Prostate gland (tissue), 2 donors: ENCODE data around the gene FRMD4A. TPM values are rescaled to one million over a fixed set of nuclear protein-coding genes. Genes with fewer than 3 reads are reported as not detected.

Source experiments
- DNase-seq: peaks from one replicate; pipeline ENCODE4 v3.0.0-alpha.2; 2019; ENCODE audit warnings: low spot score
- H3K27ac ChIP-seq, 2 donors: fragments of 200-600 bp; sonication (generic); 2 replicates each; pipeline ENCODE4 v1.5.1; 2017 to 2019
- H3K27me3 ChIP-seq: fragments of 200-600 bp; sonication (generic); replicated peaks from 2 replicates; pipeline ENCODE4 v1.5.1; 2019; ENCODE audit not compliant: insufficient read depth
- H3K36me3 ChIP-seq, 2 donors: fragments of 200-600 bp; sonication (generic); 1 replicate in 1 of 2; 2 replicates in 1 of 2; pipeline versions ENCODE4 v1.5.1 to v1.8.1; 2017 to 2019
- H3K4me1 ChIP-seq: fragments of 200-600 bp; sonication (generic); replicated peaks from 2 replicates; pipeline ENCODE4 v1.5.1; 2019
- H3K4me3 ChIP-seq, 2 donors: fragments of 200-600 bp; sonication (generic); 2 replicates each; pipeline ENCODE4 v1.5.1; 2017 to 2019
- H3K9me3 ChIP-seq: fragments of 200-600 bp; sonication (generic); 2 replicates; pipeline ENCODE4 v1.5.1; 2017
- POLR2A ChIP-seq: fragments of 450-650 bp; IDR thresholded peaks from one replicate; pipeline ENCODE4 v1.6.1; 2016; ENCODE audit warnings: antibody characterized with exemption, mild to moderate bottlenecking
- POLR2AphosphoS5 ChIP-seq: sonication (generic); formaldehyde crosslinking; IDR thresholded peaks from one replicate; pipeline ENCODE4 v1.6.1; 2017; ENCODE audit warnings: antibody characterized with exemption
- WGBS: methylation state at CpG from one replicate; pipeline ENCODE4 v1.1.5; 2018; 5-methylcytosine and 5-hydroxymethylcytosine counted together
- intact Hi-C: fragments of 100-400 bp; cut with DNase I; formaldehyde crosslinking; loops from one replicate; pipeline ENCODE4 v1.14.2; 2022
- total RNA-seq, 2 donors: library from RNA; depleted of rRNA; stranded (reverse); fragments of >200 nt; gene quantifications; one replicate each; pipeline ENCODE4 v1.1.0, GENCODE V29; 2016
- TF ChIP-seq, protein P1 (sequence below), 4 experiments: fragments of 200-600 bp in 2 of 4; fragments of 450-650 bp in 2 of 4; sonication (generic) in 2 of 4; IDR thresholded peaks; 1 replicate in 3 of 4; 2 replicates in 1 of 4; pipeline ENCODE4 v1.5.1; 2016 to 2019; ENCODE audit warnings: antibody characterized with exemption in 4 of 4, mild to moderate bottlenecking in 2 of 4, moderate library complexity in 2 of 4

The FRMD4A gene
- total RNA-seq, 2 donors from 2014 or later, result 38.0 to 53.2 TPM

DNA sequence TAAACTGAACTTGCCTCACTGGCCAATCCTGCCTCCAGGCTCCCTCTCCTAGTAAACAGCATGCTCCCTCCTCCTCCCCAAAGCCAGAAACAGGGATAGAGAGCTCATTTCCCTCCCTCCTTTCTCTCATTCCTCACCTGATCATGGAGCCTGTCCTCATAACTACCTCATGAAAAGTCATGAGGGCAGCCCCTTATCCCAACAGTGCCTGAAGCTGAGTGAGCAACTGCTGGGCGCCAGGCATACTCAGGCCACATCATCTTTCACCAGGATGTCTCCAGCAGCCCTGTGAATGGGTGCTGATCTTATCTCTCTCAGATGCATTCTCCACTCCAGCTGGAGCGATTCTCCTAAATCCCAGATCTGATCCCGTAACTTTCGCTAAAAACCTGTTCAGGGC lies 436.8 kb downstream of the FRMD4A start:
- Histone ChIP-seq H3K36me3 (no peaks in the 10 kb centered on the region), H3K27me3 (no peaks in the 10 kb centered on the region), H3K27ac (no peak overlapping the region), H3K9me3 (no peaks in the 10 kb centered on the region), H3K4me3 (no peak overlapping the region), H3K4me1 (no peaks in the 10 kb centered on the region)
- no peak for DNase-seq
- intact Hi-C loops, result loop anchor here (5.0 kb wide), 3 partner anchors 57 to 102 kb away; no protein-coding TSS in a partner anchor
- WGBS, result 82% methylated on average over 4 of the region's 4 CpGs
- TF ChIP-seq POLR2AphosphoS5 (no peak), POLR2A (no peak)
- TF ChIP-seq, protein P1, sequence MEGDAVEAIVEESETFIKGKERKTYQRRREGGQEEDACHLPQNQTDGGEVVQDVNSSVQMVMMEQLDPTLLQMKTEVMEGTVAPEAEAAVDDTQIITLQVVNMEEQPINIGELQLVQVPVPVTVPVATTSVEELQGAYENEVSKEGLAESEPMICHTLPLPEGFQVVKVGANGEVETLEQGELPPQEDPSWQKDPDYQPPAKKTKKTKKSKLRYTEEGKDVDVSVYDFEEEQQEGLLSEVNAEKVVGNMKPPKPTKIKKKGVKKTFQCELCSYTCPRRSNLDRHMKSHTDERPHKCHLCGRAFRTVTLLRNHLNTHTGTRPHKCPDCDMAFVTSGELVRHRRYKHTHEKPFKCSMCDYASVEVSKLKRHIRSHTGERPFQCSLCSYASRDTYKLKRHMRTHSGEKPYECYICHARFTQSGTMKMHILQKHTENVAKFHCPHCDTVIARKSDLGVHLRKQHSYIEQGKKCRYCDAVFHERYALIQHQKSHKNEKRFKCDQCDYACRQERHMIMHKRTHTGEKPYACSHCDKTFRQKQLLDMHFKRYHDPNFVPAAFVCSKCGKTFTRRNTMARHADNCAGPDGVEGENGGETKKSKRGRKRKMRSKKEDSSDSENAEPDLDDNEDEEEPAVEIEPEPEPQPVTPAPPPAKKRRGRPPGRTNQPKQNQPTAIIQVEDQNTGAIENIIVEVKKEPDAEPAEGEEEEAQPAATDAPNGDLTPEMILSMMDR (IDR thresholded peaks at IDR 0.05), result no peak

DNA sequence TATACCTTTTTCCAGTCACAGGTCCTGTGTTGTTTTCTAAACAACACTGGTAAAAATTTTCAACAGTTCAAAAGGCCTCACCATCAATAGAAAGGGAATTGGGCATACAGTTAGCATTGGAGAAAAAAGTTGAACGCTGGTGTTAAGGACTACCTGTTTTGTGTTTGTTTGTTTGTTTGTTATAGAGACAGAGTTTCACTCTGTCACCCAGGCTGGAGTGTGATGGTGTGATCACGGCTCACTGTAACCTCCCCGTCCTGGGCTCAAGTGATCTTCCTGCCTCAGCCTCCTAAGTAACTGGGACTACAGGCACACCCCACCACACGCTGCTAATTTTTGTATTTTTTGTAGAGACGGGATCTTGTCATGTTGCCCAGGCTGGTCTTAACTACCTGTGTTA lies 437.9 kb downstream of the FRMD4A start:
- WGBS, result 95% methylated on average over 5 of the region's 5 CpGs
- Histone ChIP-seq H3K27me3 (no peaks in the 10 kb centered on the region), H3K4me1 (no peaks in the 10 kb centered on the region), H3K36me3 (no peaks in the 10 kb centered on the region), H3K27ac (no peak overlapping the region), H3K4me3 (no peak overlapping the region), H3K9me3 (no peaks in the 10 kb centered on the region)
- no peak for DNase-seq
- intact Hi-C loops, result loop anchor here (5.0 kb wide), 3 partner anchors 56 to 101 kb away; no protein-coding TSS in a partner anchor
- TF ChIP-seq POLR2AphosphoS5 (no peak), POLR2A (no peak)
- TF ChIP-seq, protein P1 (IDR thresholded peaks at IDR 0.05), result no peak

DNA sequence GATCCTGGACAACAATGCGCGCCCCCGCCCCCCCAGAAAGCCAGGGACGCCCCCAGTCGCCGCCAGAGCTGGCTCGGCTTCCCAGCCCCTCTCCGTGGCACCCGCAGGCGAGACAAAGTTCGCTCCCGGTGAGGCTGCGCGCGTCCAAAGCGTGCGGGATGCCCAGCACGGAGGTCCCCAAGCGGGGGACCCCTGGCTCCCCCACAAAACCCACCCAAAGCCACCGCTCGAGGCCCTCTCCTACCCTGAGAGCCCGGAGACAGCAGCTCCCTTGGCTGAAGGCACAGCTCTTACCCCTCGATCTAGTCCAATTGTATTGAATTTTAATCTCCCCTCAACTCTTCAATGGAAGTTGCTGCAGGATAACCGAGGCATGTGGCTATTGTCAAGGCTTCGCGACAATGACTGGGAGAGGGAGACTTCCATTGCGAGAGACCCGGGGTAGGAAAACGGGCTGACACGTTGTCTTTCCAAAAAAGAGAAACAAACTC lies 438.7 kb downstream of the FRMD4A start:
- Histone ChIP-seq H3K36me3 (no peaks in the 10 kb centered on the region), H3K4me1 (no peaks in the 10 kb centered on the region), H3K27me3 (no peaks in the 10 kb centered on the region), H3K4me3 (peak overlapping the region; percentile 40 to 42), H3K27ac (peak overlapping the region; percentile 35 to 61), H3K9me3 (no peaks in the 10 kb centered on the region)
- DNase-seq, result no peak
- intact Hi-C loops, result loop anchor here (5.0 kb wide), 3 partner anchors 55 to 100 kb away; no protein-coding TSS in a partner anchor
- TF ChIP-seq POLR2A (no peak), POLR2AphosphoS5 (no peak)
- TF ChIP-seq, protein P1 (IDR thresholded peaks at IDR 0.05), result no peak
- 7% methylated on average over 17 of the region's 30 CpGs for WGBS

DNA sequence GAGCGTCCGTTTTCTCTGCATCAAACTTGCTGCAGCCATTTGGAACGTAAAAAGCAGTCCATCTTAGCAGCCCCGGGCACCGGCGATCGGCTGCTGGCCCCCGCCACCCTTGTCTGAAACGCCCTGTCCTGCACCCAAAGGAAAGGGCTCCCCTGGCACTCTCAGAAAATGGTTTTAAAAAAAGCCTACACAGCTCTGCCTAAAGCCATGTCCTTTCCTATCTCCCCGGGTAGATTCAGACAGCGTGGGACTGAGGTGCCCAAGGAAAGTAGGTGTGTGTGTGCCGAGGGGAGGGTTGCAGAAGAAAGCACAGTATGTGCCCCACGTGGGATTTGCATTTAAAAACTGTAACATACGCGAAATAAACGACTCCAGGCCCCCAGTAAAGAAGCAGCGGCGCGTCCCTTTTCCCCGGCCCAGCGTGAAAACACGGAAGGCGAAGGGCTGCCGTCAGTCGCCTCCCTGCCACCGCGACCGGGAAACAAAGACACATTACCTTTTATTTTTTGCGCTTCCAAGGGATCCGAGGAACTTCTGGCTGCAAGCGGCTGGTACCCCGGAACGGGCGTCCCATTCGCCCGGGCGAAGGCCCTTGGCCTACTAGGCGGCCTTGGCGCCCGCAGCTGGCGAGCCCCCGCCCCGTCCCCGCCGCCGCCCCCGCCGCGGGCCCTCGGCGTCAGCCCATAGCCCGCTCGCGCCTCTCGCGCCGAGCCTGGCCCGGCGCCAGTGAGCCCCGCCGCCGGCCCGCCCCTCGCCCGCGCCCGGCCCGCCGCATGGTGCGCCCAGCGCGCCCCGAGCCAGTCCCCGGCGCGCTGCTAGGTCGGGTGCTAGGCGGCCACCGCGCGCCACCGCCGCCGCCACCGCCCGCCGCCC lies 439.4 kb downstream of the FRMD4A start:
- Histone ChIP-seq H3K27ac (peak overlapping the region; percentile 35 to 61), H3K36me3 (no peaks in the 10 kb centered on the region), H3K4me3 (peak overlapping the region; percentile 40 to 42), H3K27me3 (no peaks in the 10 kb centered on the region), H3K4me1 (no peaks in the 10 kb centered on the region), H3K9me3 (no peaks in the 10 kb centered on the region)
- intact Hi-C loops, result loop anchor here (5.0 kb wide), 3 partner anchors 54 to 99 kb away; no protein-coding TSS in a partner anchor
- no peak for DNase-seq
- WGBS, result 8% methylated on average over 28 of the region's 87 CpGs
- TF ChIP-seq POLR2A (no peak), POLR2AphosphoS5 (no peak)

DNA sequence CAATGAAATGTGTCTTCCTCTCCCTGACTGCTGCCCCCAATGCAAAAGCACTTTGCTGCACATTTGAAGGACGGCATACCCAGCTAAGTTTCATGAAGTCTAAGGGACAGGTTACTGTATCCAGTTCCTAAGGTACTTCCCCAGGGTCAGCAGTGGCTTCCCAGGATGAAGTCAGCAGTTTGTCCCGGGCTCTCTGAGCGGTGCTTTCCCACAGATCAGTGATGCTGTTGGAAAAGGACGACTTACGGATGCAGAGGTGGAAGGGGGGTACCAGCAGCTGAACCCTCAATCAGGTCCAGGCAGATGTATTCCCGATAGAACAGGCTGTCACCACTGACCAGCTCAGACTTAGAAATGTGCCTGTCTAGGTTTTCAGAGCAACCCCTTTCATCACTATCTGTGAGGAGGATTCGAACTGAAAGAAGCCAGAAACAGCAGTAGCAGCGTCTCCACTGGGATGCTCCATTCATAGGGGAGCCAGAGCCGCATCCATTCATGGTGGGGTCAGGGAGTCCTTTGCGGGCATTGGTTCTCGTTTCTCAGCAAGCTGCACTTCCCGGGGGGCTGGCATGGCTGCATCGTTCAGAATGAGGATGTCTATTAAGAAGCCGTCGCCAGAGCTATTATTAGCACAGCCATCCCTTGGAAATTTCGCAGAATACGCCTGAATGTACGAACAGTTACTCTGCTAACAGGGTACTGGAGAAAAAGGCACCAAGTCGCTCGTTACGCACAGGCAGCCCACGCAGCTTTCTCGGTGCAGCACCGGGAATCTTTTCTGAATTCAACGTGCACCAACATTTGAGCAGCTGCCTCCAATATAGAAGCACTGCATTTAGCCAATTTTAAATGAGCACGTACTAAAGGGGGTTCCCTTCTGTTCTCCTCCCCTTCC lies 440.2 kb downstream of the FRMD4A start:
- H3K27ac ChIP-seq, result no peak overlapping the region
- 45% methylated on average over 26 of the region's 26 CpGs for WGBS
- TF ChIP-seq, protein P1 (IDR thresholded peaks at IDR 0.05), result no peak
- TF ChIP-seq POLR2A (no peak), POLR2AphosphoS5 (no peak)
- no peaks in the 10 kb centered on the region for H3K36me3 ChIP-seq
- peak overlapping the region; percentile 40 to 42 for H3K4me3 ChIP-seq
- no peak for DNase-seq
- no peaks in the 10 kb centered on the region for H3K9me3 ChIP-seq
- H3K4me1 ChIP-seq, result no peaks in the 10 kb centered on the region
- intact Hi-C loops, result loop anchor here (5.0 kb wide), 3 partner anchors 53 to 98 kb away; no protein-coding TSS in a partner anchor
- H3K27me3 ChIP-seq, result no peaks in the 10 kb centered on the region
